ENCODE measurements around the gene DKK2. TPM values are rescaled to one million over a fixed set of nuclear protein-coding genes. Genes with fewer than 3 reads are reported as not detected.

Gene DKK2
- total and polyA plus RNA-seq, 3 donors from 2014 or later, result 0.21 to 0.62 TPM; not detected in 1

DNA sequence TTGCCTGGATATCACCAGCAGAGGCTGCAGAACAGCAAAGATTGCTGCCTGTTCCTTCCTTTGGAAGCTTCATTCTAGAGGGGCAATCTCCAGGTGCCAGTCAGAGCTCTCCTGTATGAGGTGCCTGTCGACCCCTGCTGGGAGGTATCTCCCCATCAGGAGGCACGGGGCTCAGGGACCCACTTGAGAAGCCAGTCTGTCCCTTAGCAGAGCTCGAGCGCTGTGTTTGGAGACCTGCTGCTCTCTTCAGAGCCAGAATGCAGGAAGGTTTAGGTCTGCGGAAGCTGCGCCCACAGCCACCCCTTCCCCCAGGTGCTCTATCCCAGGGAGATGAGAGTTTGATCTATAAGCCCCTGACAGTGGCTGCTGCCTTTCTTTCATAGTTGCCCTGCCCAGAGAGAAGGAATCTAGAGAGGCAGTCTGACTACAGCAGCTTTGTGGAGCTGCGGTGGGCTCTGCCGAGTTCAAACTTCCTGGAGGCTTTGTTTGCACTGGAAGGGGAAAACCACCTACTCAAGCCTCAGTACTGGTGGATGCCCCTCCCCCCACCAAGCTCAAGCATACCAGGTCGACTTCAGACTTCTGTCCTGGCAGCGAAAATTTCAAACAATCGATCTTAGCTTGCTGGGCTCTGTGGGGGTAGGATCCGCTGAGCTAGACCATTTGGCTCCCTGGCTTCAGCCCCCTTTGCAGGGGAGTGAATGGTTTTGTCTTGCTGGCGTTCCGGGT is 57.9 kb downstream of the DKK2 start:
- Histone ChIP-seq H3K4me1 (no peaks in the 10 kb centered on the region), H3K27me3 (no peaks in the 10 kb centered on the region), H3K27ac (no peak overlapping the region), H3K36me3 (ENCODE audit: low read depth, missing control alignments) (no peaks in the 10 kb centered on the region), H3K4me3 (no peak overlapping the region), H3K9me3 (no peaks in the 10 kb centered on the region)
- no peak for DNase-seq
- TF ChIP-seq POLR2A (IDR thresholded peaks at IDR 0.05), result no peak
- whole genome bisulfite sequencing, 2 donors, result 57 to 71% methylated on average over 8 to 14 of the region's 14 CpGs
- intact Hi-C loops (cut with DNase I; ENCODE audit: low total_unique reads), result no loop called here

DNA sequence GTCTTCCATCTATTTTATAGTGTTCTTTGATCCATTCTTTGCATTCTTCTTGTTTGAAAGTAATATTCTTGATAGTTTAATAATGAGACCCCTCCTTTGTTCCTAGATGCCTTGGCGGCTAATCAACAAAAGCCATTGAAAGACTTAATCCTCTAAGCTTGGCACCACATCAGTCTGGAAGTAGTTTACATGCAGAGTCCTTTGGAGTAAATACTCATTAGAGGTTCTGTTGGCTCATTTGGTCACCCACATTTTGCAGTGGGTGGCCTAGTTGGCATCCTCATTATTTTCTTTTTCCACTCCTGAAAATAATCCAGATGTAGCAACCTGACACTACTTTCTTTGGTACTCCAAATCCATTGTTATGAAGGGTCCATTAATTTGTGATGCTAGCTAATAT is 64.5 kb downstream of the DKK2 start:
- Histone ChIP-seq H3K9me3 (no peaks in the 10 kb centered on the region), H3K4me3 (no peak overlapping the region), H3K27ac (no peak overlapping the region), H3K4me1 (no peaks in the 10 kb centered on the region), H3K27me3 (no peaks in the 10 kb centered on the region), H3K36me3 (ENCODE audit: low read depth, missing control alignments) (no peaks in the 10 kb centered on the region)
- TF ChIP-seq POLR2A (IDR thresholded peaks at IDR 0.05), result no peak
- TF ChIP-seq, protein P1, sequence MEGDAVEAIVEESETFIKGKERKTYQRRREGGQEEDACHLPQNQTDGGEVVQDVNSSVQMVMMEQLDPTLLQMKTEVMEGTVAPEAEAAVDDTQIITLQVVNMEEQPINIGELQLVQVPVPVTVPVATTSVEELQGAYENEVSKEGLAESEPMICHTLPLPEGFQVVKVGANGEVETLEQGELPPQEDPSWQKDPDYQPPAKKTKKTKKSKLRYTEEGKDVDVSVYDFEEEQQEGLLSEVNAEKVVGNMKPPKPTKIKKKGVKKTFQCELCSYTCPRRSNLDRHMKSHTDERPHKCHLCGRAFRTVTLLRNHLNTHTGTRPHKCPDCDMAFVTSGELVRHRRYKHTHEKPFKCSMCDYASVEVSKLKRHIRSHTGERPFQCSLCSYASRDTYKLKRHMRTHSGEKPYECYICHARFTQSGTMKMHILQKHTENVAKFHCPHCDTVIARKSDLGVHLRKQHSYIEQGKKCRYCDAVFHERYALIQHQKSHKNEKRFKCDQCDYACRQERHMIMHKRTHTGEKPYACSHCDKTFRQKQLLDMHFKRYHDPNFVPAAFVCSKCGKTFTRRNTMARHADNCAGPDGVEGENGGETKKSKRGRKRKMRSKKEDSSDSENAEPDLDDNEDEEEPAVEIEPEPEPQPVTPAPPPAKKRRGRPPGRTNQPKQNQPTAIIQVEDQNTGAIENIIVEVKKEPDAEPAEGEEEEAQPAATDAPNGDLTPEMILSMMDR (IDR thresholded peaks at IDR 0.05), result no peak
- intact Hi-C loops (cut with DNase I; ENCODE audit: low total_unique reads), result no loop called here
- WGBS, 2 donors, result 81 to 83% methylated on average over 1 of the region's 1 CpG
- no peak for DNase-seq

DNA sequence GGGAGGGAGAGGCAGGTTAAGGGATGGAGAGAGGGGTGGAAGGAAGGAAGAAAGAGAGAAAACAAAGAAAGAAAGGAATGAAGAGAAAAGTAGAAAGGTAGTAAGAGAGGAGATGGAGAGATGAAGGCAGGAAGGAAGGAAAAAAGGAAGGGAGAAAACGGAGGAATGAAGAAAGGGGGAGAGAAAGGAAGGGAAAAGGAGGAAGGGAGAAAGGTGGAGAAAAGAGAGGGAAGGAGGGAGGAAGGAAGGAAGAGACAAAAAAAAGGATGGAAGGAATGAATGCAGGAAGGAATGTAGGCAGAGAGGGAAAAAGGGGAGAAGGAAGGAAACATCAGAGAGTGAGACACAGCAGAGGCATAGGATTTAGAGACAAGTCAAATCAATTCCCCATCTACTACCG is 68.2 kb downstream of the DKK2 start:
- intact Hi-C loops (cut with DNase I; ENCODE audit: low total_unique reads), result no loop called here
- WGBS, 2 donors, result 79 to 80% methylated on average over 2 of the region's 2 CpGs
- no peaks in the 10 kb centered on the region for H3K9me3 ChIP-seq
- no peaks in the 10 kb centered on the region for H3K4me1 ChIP-seq
- no peak for TF ChIP-seq POLR2A (IDR thresholded peaks at IDR 0.05)
- TF ChIP-seq, protein P1 (IDR thresholded peaks at IDR 0.05), result no peak
- no peak for DNase-seq
- H3K27me3 ChIP-seq, result no peaks in the 10 kb centered on the region
- H3K27ac ChIP-seq, result no peak overlapping the region
- H3K4me3 ChIP-seq, result no peak overlapping the region
- no peaks in the 10 kb centered on the region for H3K36me3 ChIP-seq (ENCODE audit: low read depth, missing control alignments)

DNA sequence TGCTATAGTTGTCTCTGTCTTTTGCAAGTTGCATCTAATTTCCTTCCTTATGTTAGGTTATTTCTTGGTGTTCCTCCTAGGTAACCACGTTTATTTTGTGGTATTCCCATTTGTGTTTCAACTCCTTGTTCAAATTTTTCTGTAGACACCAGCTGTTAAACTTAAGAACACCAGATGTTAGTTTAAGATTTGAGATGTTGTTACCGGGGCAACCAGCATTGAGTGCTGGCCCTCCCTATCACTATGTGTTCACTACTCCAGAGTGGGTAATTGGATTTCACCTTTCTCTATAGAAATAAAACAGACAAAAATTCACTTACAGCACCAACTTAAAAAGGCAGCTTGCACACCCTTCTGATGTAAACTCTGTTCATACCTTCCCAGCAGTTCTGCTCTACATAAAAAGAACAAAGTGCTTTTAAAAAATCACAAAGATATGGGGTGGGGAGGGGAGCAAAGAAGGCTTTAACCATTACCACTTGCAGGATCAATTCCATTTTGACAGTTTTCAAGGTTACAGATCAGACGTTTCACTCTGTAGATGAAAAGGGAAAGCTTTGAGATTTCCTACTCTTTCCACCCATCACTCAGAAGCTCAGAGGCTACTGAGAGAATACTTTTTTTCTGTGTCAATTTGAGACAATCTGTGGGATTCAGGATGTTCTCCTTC is 82.9 kb downstream of the DKK2 start:
- TF ChIP-seq POLR2A (IDR thresholded peaks at IDR 0.05), result no peak
- TF ChIP-seq, protein P1 (IDR thresholded peaks at IDR 0.05), result no peak

DNA sequence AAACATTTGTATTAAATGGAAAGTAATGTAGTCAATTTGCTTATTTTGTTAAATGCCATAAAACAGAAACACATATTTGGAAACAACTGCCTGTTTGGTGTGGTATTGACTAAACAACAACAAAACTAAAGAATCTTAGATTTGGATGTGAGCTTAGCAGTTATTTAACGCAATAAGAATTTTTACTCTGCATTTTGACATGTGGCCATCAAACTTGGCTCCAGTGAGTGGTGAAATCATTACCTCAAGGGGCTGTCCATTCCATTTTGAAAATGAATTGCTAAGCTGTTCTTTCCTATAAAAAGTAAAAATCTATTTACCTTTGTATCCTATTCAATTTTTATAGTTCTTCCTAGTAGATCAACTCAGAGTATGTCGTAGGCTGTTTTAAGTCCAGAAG is 84.2 kb downstream of the DKK2 start:
- 94 to 95% methylated on average over 2 of the region's 2 CpGs for WGBS, 2 donors
- Histone ChIP-seq H3K36me3 (ENCODE audit: low read depth, missing control alignments) (no peaks in the 10 kb centered on the region), H3K4me1 (no peaks in the 10 kb centered on the region), H3K9me3 (no peaks in the 10 kb centered on the region), H3K27me3 (no peaks in the 10 kb centered on the region), H3K27ac (no peak overlapping the region), H3K4me3 (no peak overlapping the region)
- no peak for TF ChIP-seq POLR2A (IDR thresholded peaks at IDR 0.05)
- TF ChIP-seq, protein P1 (IDR thresholded peaks at IDR 0.05), result no peak
- no peak for DNase-seq
- intact Hi-C loops (cut with DNase I; ENCODE audit: low total_unique reads), result no loop called here

More for the DNA sequence above, 82.9 kb downstream of the DKK2 start:
- WGBS, 2 donors, result 43 to 55% methylated on average over 3 of the region's 3 CpGs
- Histone ChIP-seq H3K9me3 (no peaks in the 10 kb centered on the region), H3K27me3 (no peaks in the 10 kb centered on the region), H3K4me3 (no peak overlapping the region), H3K27ac (no peak overlapping the region), H3K4me1 (no peaks in the 10 kb centered on the region), H3K36me3 (ENCODE audit: low read depth, missing control alignments) (no peaks in the 10 kb centered on the region)
- DNase-seq, result no peak
- intact Hi-C loops (cut with DNase I; ENCODE audit: low total_unique reads), result no loop called here
